MM.1S (cell line): ENCODE measurements around the gene ZNF888.
A peak's percentile ranks its signal among the peaks of the same experiment; 100 is the strongest.

Experiments
- DNase-seq: peaks from one replicate; pipeline ENCODE4 v3.0.0-alpha.2; 2015
- H2AFZ ChIP-seq: fragments of 300-600 bp; sonication (generic); 2 replicates; pipeline ENCODE4 v1.6.0; 2016; ENCODE audit warnings: antibody characterized with exemption, low read length
- H3F3A ChIP-seq: fragments of 300-600 bp; sonication (generic); 2 replicates; pipeline ENCODE4 v1.6.1; 2016; ENCODE audit warnings: mild to moderate bottlenecking, antibody characterized with exemption, low read length, moderate library complexity, mixed read lengths; ENCODE audit not compliant: insufficient read depth
- H3K27ac ChIP-seq: fragments of 300-600 bp; sonication (generic); 2 replicates; pipeline ENCODE4 v1.5.1; 2016; ENCODE audit warnings: mild to moderate bottlenecking, low read length
- H3K27me3 ChIP-seq: fragments of 300-600 bp; sonication (generic); replicated peaks from 2 replicates; pipeline ENCODE4 v1.6.0; 2016; ENCODE audit warnings: low read length; ENCODE audit not compliant: insufficient read depth
- H3K36me3 ChIP-seq: fragments of 300-600 bp; sonication (generic); replicated peaks from 2 replicates; pipeline ENCODE4 v1.6.1; 2016; ENCODE audit warnings: mild to moderate bottlenecking, low read length, mixed read lengths; ENCODE audit not compliant: insufficient read depth
- H3K4me1 ChIP-seq: fragments of 300-600 bp; sonication (generic); 2 replicates; pipeline ENCODE4 v1.6.1; 2016; ENCODE audit warnings: low read length, mixed read lengths
- H3K4me2 ChIP-seq: fragments of 300-600 bp; sonication (generic); 2 replicates; pipeline ENCODE4 v1.6.0; 2016; ENCODE audit warnings: low read depth, low read length
- H3K4me3 ChIP-seq: fragments of 300-600 bp; sonication (generic); 2 replicates; pipeline ENCODE4 v1.5.1; 2016; ENCODE audit warnings: low read length, mixed read lengths
- H3K79me2 ChIP-seq: fragments of 300-600 bp; sonication (generic); 2 replicates; pipeline ENCODE4 v1.6.1; 2016; ENCODE audit warnings: mixed run types, low read length, mixed read lengths
- H3K9ac ChIP-seq: fragments of 300-600 bp; sonication (generic); 2 replicates; pipeline ENCODE4 v1.6.1; 2016; ENCODE audit warnings: low read length, mixed read lengths
- H3K9me2 ChIP-seq: fragments of 300-600 bp; sonication (generic); replicated peaks from 2 replicates; pipeline ENCODE4 v1.6.1; 2016; ENCODE audit warnings: mild to moderate bottlenecking, low read length, mixed read lengths; ENCODE audit not compliant: insufficient read depth
- H3K9me3 ChIP-seq: fragments of 300-600 bp; sonication (generic); replicated peaks from 2 replicates; pipeline ENCODE4 v1.6.1; 2016; ENCODE audit warnings: mild to moderate bottlenecking, low read length, mixed read lengths; ENCODE audit not compliant: insufficient read depth
- H4K20me1 ChIP-seq: fragments of 300-600 bp; sonication (generic); 2 replicates; pipeline ENCODE4 v1.6.1; 2016; ENCODE audit warnings: mild to moderate bottlenecking, low read length, moderate library complexity, mixed read lengths; ENCODE audit not compliant: insufficient read depth
- EZH2 ChIP-seq: fragments of 300-600 bp; sonication (generic); optimal IDR thresholded peaks from 2 replicates; pipeline ENCODE3; 2017; ENCODE audit warnings: low read depth, mild to moderate bottlenecking, antibody characterized with exemption, low read length, mixed read lengths
- EZH2phosphoT487 ChIP-seq: fragments of 300-600 bp; sonication (generic); IDR thresholded peaks from 2 replicates; pipeline ENCODE4 v1.6.1; 2018; ENCODE audit warnings: antibody characterized with exemption, low read length
- TF ChIP-seq, protein P1 (sequence below): fragments of 300-600 bp; sonication (generic); IDR thresholded peaks from 2 replicates; pipeline ENCODE4 v1.5.1; 2016; ENCODE audit warnings: antibody characterized with exemption, low read length, mixed read lengths

Gene ZNF888

DNA sequence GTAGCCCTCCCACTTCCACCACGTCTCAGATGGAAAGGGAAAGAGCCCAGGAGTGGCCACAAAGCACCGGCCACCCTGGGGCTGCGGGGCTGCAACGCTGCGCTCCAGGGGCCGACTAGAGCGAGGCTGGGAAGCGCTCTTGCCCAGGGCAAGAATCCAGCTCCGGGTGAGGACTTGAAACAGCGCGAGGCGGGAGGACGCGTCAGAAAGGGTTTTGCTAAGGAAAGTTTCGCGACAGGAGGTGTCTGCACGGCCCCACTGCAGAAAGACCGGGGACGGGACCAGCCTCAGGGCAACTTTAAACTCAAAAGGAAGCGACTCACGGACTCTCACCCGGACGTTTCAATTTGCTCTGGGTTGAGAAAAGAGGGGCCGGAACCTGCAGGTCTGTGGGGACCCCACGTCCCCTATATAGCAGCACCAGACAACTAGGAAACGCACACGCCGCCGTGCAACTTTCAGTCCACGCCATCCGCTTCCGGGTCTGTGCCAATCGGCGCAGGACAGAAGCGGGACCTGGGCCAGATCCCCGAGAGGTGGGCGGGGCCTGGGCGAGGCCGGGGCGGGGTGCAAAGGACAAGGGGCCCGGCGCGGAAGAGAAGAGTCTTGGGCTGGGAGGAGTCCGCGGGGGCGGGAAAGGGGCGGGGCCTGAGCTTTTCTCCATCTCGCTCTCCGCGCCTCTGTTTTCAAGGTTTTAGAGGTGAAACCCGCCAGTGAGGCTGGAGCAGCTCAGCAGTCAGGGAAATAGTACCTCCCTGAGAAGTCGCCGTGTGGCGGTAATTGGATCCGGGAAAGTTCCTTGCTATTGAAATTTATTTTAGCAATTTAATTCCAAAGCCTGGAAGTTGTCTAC lies 39.4 kb upstream of the ZNF888 start, which contains the start of gene ZNF816:
TSS of gene ZNF816 (minus strand) at position 488 of the 853 bp plus-strand sequence. CDS start 6,792 bp downstream, outside the sequence.
- Histone ChIP-seq H3F3A (no peaks in the 10 kb centered on the region), H3K27ac (no peak within 1 kb of the TSS), H4K20me1 (no peaks in the 10 kb centered on the region), H3K27me3 (no peaks in the 10 kb centered on the region), H2AFZ (no peak within 1 kb of the TSS), H3K4me3 (peak within 1 kb of the TSS; percentile 43; the same call in 1 of the 2 replicates), H3K9me3 (no peaks in the 10 kb centered on the region), H3K9ac (no peak within 1 kb of the TSS), H3K4me1 (no peaks in the 10 kb centered on the region), H3K36me3 (no peaks in the 10 kb centered on the region), H3K9me2 (no peaks in the 10 kb centered on the region), H3K4me2 (peak within 1 kb of the TSS; percentile 25; the same call in 1 of the 2 replicates), H3K79me2 (no peaks in the 10 kb centered on the region)
- TF ChIP-seq EZH2phosphoT487 (no peak), EZH2 (no peak)
- TF ChIP-seq, protein P1, sequence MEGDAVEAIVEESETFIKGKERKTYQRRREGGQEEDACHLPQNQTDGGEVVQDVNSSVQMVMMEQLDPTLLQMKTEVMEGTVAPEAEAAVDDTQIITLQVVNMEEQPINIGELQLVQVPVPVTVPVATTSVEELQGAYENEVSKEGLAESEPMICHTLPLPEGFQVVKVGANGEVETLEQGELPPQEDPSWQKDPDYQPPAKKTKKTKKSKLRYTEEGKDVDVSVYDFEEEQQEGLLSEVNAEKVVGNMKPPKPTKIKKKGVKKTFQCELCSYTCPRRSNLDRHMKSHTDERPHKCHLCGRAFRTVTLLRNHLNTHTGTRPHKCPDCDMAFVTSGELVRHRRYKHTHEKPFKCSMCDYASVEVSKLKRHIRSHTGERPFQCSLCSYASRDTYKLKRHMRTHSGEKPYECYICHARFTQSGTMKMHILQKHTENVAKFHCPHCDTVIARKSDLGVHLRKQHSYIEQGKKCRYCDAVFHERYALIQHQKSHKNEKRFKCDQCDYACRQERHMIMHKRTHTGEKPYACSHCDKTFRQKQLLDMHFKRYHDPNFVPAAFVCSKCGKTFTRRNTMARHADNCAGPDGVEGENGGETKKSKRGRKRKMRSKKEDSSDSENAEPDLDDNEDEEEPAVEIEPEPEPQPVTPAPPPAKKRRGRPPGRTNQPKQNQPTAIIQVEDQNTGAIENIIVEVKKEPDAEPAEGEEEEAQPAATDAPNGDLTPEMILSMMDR = no peak
- DNase-seq = peak; percentile 60

DNA sequence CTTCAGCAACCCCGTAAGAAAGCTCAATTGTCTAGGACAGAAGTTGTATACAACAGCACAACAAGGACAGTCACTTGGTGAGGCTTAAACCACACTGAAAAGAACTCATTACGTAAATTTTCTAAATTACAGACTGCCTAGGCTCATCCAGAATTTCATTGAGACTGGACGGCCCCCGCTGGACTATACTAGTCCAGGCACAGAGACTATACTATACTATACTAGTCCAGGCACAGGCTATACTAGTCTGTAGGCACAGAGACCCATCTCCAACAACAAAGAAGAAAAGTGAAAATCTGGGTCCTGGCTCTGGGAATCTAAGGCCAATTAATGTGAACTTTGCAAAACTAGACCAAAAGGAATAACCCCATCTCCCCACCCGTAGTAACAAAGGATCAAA lies 38.8 kb upstream of the ZNF888 start:
- no peaks in the 10 kb centered on the region for H3K9me3 ChIP-seq

DNA sequence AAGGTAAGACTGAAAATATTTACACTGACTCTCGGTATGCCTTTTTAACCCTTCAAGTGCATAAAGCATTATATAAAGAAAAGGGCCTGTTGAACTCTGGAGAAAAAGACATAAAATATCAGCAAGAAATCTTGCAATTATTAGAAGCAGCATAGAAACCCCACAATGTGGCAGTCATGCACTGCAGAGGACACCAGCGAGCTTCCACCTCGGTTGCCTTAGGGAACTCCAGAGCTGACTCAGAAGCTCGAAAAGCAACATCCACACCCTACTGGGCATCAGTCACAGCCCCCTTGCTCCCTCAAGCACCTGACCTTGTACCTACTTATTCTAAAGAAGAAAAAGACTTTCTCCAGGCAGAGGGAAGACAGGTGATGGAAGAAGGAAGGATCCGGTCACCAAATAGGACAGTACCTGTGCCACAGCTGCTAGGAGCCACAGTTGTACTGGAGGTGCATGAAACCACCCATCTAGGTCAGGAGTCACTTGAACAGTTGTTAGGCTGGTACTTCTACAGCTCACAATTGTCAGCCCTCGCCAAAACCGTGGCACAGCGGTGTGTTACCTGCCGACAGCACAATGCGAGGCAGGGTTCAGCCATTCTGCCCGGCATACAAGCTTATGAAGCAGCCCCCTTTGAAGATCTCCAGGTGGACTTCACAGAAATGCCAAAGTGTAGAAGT lies 36.5 kb upstream of the ZNF888 start:
- H3K27me3 ChIP-seq = no peaks in the 10 kb centered on the region
- H4K20me1 ChIP-seq = no peaks in the 10 kb centered on the region
- H3K4me2 ChIP-seq = no peak overlapping the region
- no peak overlapping the region for H3K4me3 ChIP-seq
- no peak for DNase-seq
- H3K9ac ChIP-seq = no peak overlapping the region
- H2AFZ ChIP-seq = no peak overlapping the region
- no peaks in the 10 kb centered on the region for H3K9me2 ChIP-seq
- H3K36me3 ChIP-seq = no peaks in the 10 kb centered on the region
- H3K79me2 ChIP-seq = no peaks in the 10 kb centered on the region
- TF ChIP-seq, protein P1 = no peak
- TF ChIP-seq EZH2phosphoT487 (no peak), EZH2 (no peak)
- no peaks in the 10 kb centered on the region for H3K9me3 ChIP-seq
- no peak overlapping the region for H3K27ac ChIP-seq
- no peaks in the 10 kb centered on the region for H3K4me1 ChIP-seq
- no peaks in the 10 kb centered on the region for H3F3A ChIP-seq

More for the DNA sequence above, 38.8 kb upstream of the ZNF888 start:
- Histone ChIP-seq H2AFZ (no peak overlapping the region), H3F3A (no peaks in the 10 kb centered on the region), H3K9ac (no peak overlapping the region), H4K20me1 (no peaks in the 10 kb centered on the region), H3K27ac (no peak overlapping the region), H3K27me3 (no peaks in the 10 kb centered on the region), H3K9me2 (no peaks in the 10 kb centered on the region), H3K4me2 (peak overlapping the region; percentile 25; the same call in 1 of the 2 replicates), H3K79me2 (no peaks in the 10 kb centered on the region), H3K4me1 (no peaks in the 10 kb centered on the region), H3K36me3 (no peaks in the 10 kb centered on the region), H3K4me3 (peak overlapping the region; percentile 43; the same call in 1 of the 2 replicates)
- no peak for DNase-seq
- no peak for TF ChIP-seq EZH2
- TF ChIP-seq, protein P1 = no peak
- TF ChIP-seq EZH2phosphoT487 = no peak
